Small intestine (tissue), 7 donors: ENCODE data around the gene HIF3A. TPM values are rescaled to one million over a fixed set of nuclear protein-coding genes. Genes with fewer than 3 reads are reported as not detected.
A peak's percentile ranks its signal among the peaks of the same experiment; 100 is the strongest.
"Not testable (repeated sequence)": the region's sequence is repeated elsewhere in the genome, so short reads cannot be mapped to it uniquely, and the experiment has no call there.

ENCODE experiments used
- DNase-seq, 2 donors: peaks; one replicate each; pipeline versions ENCODE4 v3.0.0 to v3.0.0-alpha.2; 2013
- FAIRE-seq: peaks from 2 replicates; lab custom pipeline; 2012; peaks lifted over from hg19 to GRCh38; lab: Jason Lieb, UNC
- H3K27ac ChIP-seq, 3 donors: one replicate each; pipeline ENCODE4 v1.5.1; 2013; ENCODE audit warnings: low read length in 2 of 3, mild to moderate bottlenecking in 2 of 3, control low read depth in 1 of 3, inconsistent platforms in 1 of 3, low read depth in 1 of 3, moderate library complexity in 1 of 3
- H3K27me3 ChIP-seq, 3 donors: one replicate each; pipeline ENCODE4 v1.6.1; 2013; ENCODE audit warnings: low read length in 3 of 3, inconsistent platforms in 1 of 3; ENCODE audit not compliant: control insufficient read depth in 3 of 3, insufficient read depth in 3 of 3
- H3K36me3 ChIP-seq, 3 donors: one replicate each; pipeline ENCODE4 v1.6.1; 2013; ENCODE audit warnings: low read length in 3 of 3, inconsistent platforms in 1 of 3, low read depth in 1 of 3, mild to moderate bottlenecking in 1 of 3, moderate library complexity in 1 of 3; ENCODE audit not compliant: control insufficient read depth in 3 of 3, insufficient read depth in 2 of 3
- H3K4me1 ChIP-seq, 3 donors: one replicate each; pipeline ENCODE4 v1.6.1; 2013; ENCODE audit warnings: low read length in 2 of 3, inconsistent platforms in 1 of 3, low read depth in 1 of 3, mild to moderate bottlenecking in 1 of 3, moderate library complexity in 1 of 3; ENCODE audit not compliant: control insufficient read depth in 3 of 3, insufficient read depth in 2 of 3
- H3K4me3 ChIP-seq, 3 donors: one replicate each; pipeline ENCODE4 v1.5.1; 2013; ENCODE audit warnings: low read length in 3 of 3, control low read depth in 1 of 3, inconsistent platforms in 1 of 3, low read depth in 1 of 3, mild to moderate bottlenecking in 1 of 3, moderate library complexity in 1 of 3
- H3K9me3 ChIP-seq, 2 donors: one replicate each; pipeline ENCODE4 v1.6.1; 2013; ENCODE audit warnings: low read depth in 1 of 2, low read length in 1 of 2; ENCODE audit not compliant: control insufficient read depth in 2 of 2, insufficient read depth in 1 of 2
- WGBS, 3 donors: extraction: QIAGEN DNeasy Blood & Tissue Kit; methylation state at CpG; one replicate each; pipeline ENCODE4 v1.1.7; 2013; 5-methylcytosine and 5-hydroxymethylcytosine counted together
- polyA plus RNA-seq, 4 donors: library from polyadenylated mRNA; stranded (reverse) in 3 of 4; unstranded in 1 of 4; fragments of 200-250 nt in 3 of 4; fragments of 120-200 nt in 1 of 4; gene quantifications; one replicate each; pipeline versions ENCODE4 v1.2.1 to v1.2.3, GENCODE V29; 2013
- donor health status: healthy with polysubstance abuse.
- donor health status: control.
- donor health status: control.
- donor health status: Bipolar disorder and iron deficiency.
- donor health status: healthy.

HIF3A gene
- polyA plus RNA-seq, 4 donors: 0.89 to 159 (median 16.0) TPM

GRCh38 chr19:46264801-46265200 is 32.0 kb upstream of the HIF3A start:
- FAIRE-seq, H3K9me3 ChIP-seq, H3K4me3 ChIP-seq, H3K27ac ChIP-seq, H3K36me3 ChIP-seq, H3K4me1 ChIP-seq, DNase-seq: not testable (repeated sequence)
- H3K27me3 ChIP-seq: peaks cover 0 to 10% (median 3%) of the 10 kb centered on the region in 3 donors
- WGBS, 3 donors: 69 to 80% (median 76%) methylated on average over 5 of the region's 5 CpGs

- no peak overlapping the region for H3K27ac ChIP-seq
- peaks cover 0 to 15% (median 7%) of the 10 kb centered on the region in 3 donors for H3K27me3 ChIP-seq
- H3K4me1 ChIP-seq: peaks cover 0 to under 1% (median 0%) of the 10 kb centered on the region in 3 donors
- H3K4me3 ChIP-seq: no peak overlapping the region
- no peaks in the 10 kb centered on the region for H3K9me3 ChIP-seq
- no peak for FAIRE-seq
- 18 to 22% (median 21%) methylated on average over 10 of the region's 10 CpGs for WGBS, 3 donors
- DNase-seq: peak; percentile 71 to 85
- no peaks in the 10 kb centered on the region for H3K36me3 ChIP-seq
Observed at GRCh38 chr19:46265217-46265828, 31.5 kb upstream of the HIF3A start.

- no peaks in the 10 kb centered on the region for H3K36me3 ChIP-seq
- DNase-seq (no peak), FAIRE-seq (no peak)
- peaks cover 0 to 3% (median 0%) of the 10 kb centered on the region in 3 donors for H3K4me1 ChIP-seq
- 50 to 67% (median 59%) methylated on average over 7 of the region's 7 CpGs for WGBS, 3 donors
- no peak overlapping the region for H3K27ac ChIP-seq
- peaks cover 0 to 15% (median 10%) of the 10 kb centered on the region in 3 donors for H3K27me3 ChIP-seq
- no peak overlapping the region for H3K4me3 ChIP-seq
- H3K9me3 ChIP-seq: no peaks in the 10 kb centered on the region
Observed at GRCh38 chr19:46269101-46269500, 27.7 kb upstream of the HIF3A start.

- no peaks in the 10 kb centered on the region for H3K36me3 ChIP-seq
- DNase-seq: peak in 1 of 2 donors; percentile 16
- H3K9me3 ChIP-seq: no peaks in the 10 kb centered on the region
- no peak for FAIRE-seq
- H3K27me3 ChIP-seq: peaks cover 0 to 15% (median 10%) of the 10 kb centered on the region in 3 donors
- peaks cover 0 to 3% (median 0%) of the 10 kb centered on the region in 3 donors for H3K4me1 ChIP-seq
- H3K4me3 ChIP-seq: no peak overlapping the region
- no peak overlapping the region for H3K27ac ChIP-seq
- WGBS, 3 donors: 32 to 39% (median 36%) methylated on average over 17 of the region's 17 CpGs
Observed at GRCh38 chr19:46270521-46271256, 26.2 kb upstream of the HIF3A start.

GRCh38 chr19:46271481-46272197 is 25.2 kb upstream of the HIF3A start:
- no peaks in the 10 kb centered on the region for H3K36me3 ChIP-seq
- DNase-seq (no peak), FAIRE-seq (no peak)
- no peak overlapping the region for H3K4me3 ChIP-seq
- H3K27me3 ChIP-seq: peaks cover 0 to 15% (median 10%) of the 10 kb centered on the region in 3 donors
- no peaks in the 10 kb centered on the region for H3K9me3 ChIP-seq
- H3K27ac ChIP-seq: no peak overlapping the region
- WGBS, 3 donors: 49 to 57% (median 54%) methylated on average over 8 of the region's 8 CpGs
- peaks cover 0 to 3% (median 0%) of the 10 kb centered on the region in 3 donors for H3K4me1 ChIP-seq

- H3K27ac ChIP-seq, H3K4me3 ChIP-seq, H3K4me1 ChIP-seq, DNase-seq, FAIRE-seq, H3K36me3 ChIP-seq, H3K9me3 ChIP-seq: not testable (repeated sequence)
- WGBS, 3 donors: 74 to 80% (median 76%) methylated on average over 6 of the region's 6 CpGs
- peaks cover 0 to 20% (median 10%) of the 10 kb centered on the region in 3 donors for H3K27me3 ChIP-seq
Observed at GRCh38 chr19:46273931-46274330, 22.9 kb upstream of the HIF3A start.

GRCh38 chr19:46279177-46279576 is 17.7 kb upstream of the HIF3A start:
- peaks cover 0 to 10% (median 0%) of the 10 kb centered on the region in 3 donors for H3K27me3 ChIP-seq
- no peak overlapping the region for H3K27ac ChIP-seq
- WGBS, 3 donors: 81 to 87% (median 86%) methylated on average over 7 of the region's 7 CpGs
- H3K4me3 ChIP-seq: no peak overlapping the region
- H3K4me1 ChIP-seq: no peaks in the 10 kb centered on the region
- no peak for FAIRE-seq
- no peaks in the 10 kb centered on the region for H3K9me3 ChIP-seq
- no peak for DNase-seq
- no peaks in the 10 kb centered on the region for H3K36me3 ChIP-seq

GRCh38 chr19:46283771-46284170 is 13.1 kb upstream of the HIF3A start:
- 68 to 92% (median 88%) methylated on average over 4 of the region's 4 CpGs for WGBS, 3 donors
- H3K4me1 ChIP-seq: peaks cover 0 to under 1% (median 0%) of the 10 kb centered on the region in 3 donors
- no peaks in the 10 kb centered on the region for H3K36me3 ChIP-seq
- no peaks in the 10 kb centered on the region for H3K9me3 ChIP-seq
- peaks cover 0 to 5% (median 0%) of the 10 kb centered on the region in 3 donors for H3K27me3 ChIP-seq
- DNase-seq: no peak
- H3K4me3 ChIP-seq: no peak overlapping the region
- FAIRE-seq: no peak
- H3K27ac ChIP-seq: peak overlapping the region in 1 of 3 donors; percentile 56
